Caco-2 (cell line): ENCODE results near the gene PLCB1. TPM values are rescaled to one million over a fixed set of nuclear protein-coding genes. Genes with fewer than 3 reads are reported as not detected.

Source experiments
- BruUV-seq: library from RNA; stranded (reverse); fragments of 400-500 nt; replicated peaks from 2 replicates; lab custom pipeline; 2021; lab: Mats Ljungman, UMichigan
- CTCF ChIA-PET: fragments of 300-600 bp; sonication (Branson Sonifier 250); formaldehyde crosslinking; loops from one replicate; lab custom pipeline; 2022; ENCODE audit warnings: antibody characterized with exemption; lab: Charles Lee
- POLR2A ChIA-PET: fragments of 300-600 bp; sonication (Branson Sonifier 250); formaldehyde crosslinking; loops from one replicate; lab custom pipeline; 2022; ENCODE audit warnings: antibody characterized with exemption; lab: Charles Lee
- DNase-seq, 2 experiments: peaks; one replicate each; pipeline versions ENCODE4 v3.0.0 to v3.0.0-alpha.2; 2020 to 2022
- H3K27me3 ChIP-seq: replicated peaks from 2 replicates; pipeline ENCODE4 v1.6.0; 2011; ENCODE audit warnings: low read length; ENCODE audit not compliant: control insufficient read depth, insufficient read depth
- H3K36me3 ChIP-seq: 2 replicates; pipeline ENCODE4 v1.5.1; 2011; ENCODE audit warnings: low read length; ENCODE audit not compliant: control insufficient read depth, insufficient read depth
- H3K4me1 ChIP-seq: fragments of 250-450 bp; sonication (Bioruptor Pico); 2 replicates; pipeline ENCODE4 v1.5.1; 2020; ENCODE audit warnings: mild to moderate bottlenecking
- H3K4me3 ChIP-seq: 2 replicates; pipeline ENCODE4 v1.5.1; 2011; ENCODE audit warnings: low read depth, mild to moderate bottlenecking, control low read depth, low read length
- H3K9me3 ChIP-seq: fragments of 250-450 bp; sonication (Bioruptor Pico); 2 replicates; pipeline ENCODE4 v1.5.1; 2020; ENCODE audit warnings: mild to moderate bottlenecking, moderate library complexity
- H3K27ac Mint-ChIP-seq: one replicate; pipeline ENCODE4 v1.8.0; 2022; ENCODE audit warnings: mixed read lengths; ENCODE audit not compliant: unreplicated experiment
- H3K27me3 Mint-ChIP-seq: one replicate; pipeline ENCODE4 v1.8.0; 2022; ENCODE audit warnings: mixed read lengths; ENCODE audit not compliant: insufficient read depth, unreplicated experiment
- H3K36me3 Mint-ChIP-seq: one replicate; pipeline ENCODE4 v1.8.0; 2022; ENCODE audit warnings: mild to moderate bottlenecking, mixed read lengths; ENCODE audit not compliant: insufficient read depth, unreplicated experiment
- H3K4me1 Mint-ChIP-seq: one replicate; pipeline ENCODE4 v1.8.0; 2022; ENCODE audit warnings: low read depth, mixed read lengths; ENCODE audit not compliant: unreplicated experiment
- H3K4me3 Mint-ChIP-seq: one replicate; pipeline ENCODE4 v1.8.0; 2022; ENCODE audit warnings: mild to moderate bottlenecking, moderate library complexity, mixed read lengths; ENCODE audit not compliant: unreplicated experiment
- H3K9me3 Mint-ChIP-seq: one replicate; pipeline ENCODE4 v1.8.0; 2022; ENCODE audit warnings: mixed read lengths; ENCODE audit not compliant: unreplicated experiment
- intact Hi-C: fragments of 100-400 bp; cut with micrococcal nuclease; formaldehyde crosslinking; loops from one replicate; pipeline ENCODE4 v1.10.0; 2022; ENCODE audit not compliant: unreplicated experiment
- total RNA-seq: library from RNA; stranded (reverse); gene quantifications from 2 replicates; pipeline ENCODE4 v1.2.3, GENCODE V29; 2022
- TF ChIP-seq, protein P1 (sequence below), 2 experiments: fragments of 200-600 bp in 1 of 2; IDR thresholded peaks; 1 replicate in 1 of 2; 2 replicates in 1 of 2; pipeline versions ENCODE4 v1.5.1 to v1.8.0; 2011 to 2022; ENCODE audit warnings: antibody characterized with exemption in 1 of 2, control low read depth in 1 of 2, inconsistent platforms in 1 of 2, low read depth in 1 of 2, low read length in 1 of 2, mild to moderate bottlenecking in 1 of 2, moderate library complexity in 1 of 2; ENCODE audit not compliant: insufficient read depth in 1 of 2, severe bottlenecking in 1 of 2, unreplicated experiment in 1 of 2

PLCB1 gene
- total RNA-seq, 1 experiment from 2014 or later: 105 TPM

- no peaks in the 10 kb centered on the region for H3K4me1 ChIP-seq
- TF ChIP-seq, protein P1, sequence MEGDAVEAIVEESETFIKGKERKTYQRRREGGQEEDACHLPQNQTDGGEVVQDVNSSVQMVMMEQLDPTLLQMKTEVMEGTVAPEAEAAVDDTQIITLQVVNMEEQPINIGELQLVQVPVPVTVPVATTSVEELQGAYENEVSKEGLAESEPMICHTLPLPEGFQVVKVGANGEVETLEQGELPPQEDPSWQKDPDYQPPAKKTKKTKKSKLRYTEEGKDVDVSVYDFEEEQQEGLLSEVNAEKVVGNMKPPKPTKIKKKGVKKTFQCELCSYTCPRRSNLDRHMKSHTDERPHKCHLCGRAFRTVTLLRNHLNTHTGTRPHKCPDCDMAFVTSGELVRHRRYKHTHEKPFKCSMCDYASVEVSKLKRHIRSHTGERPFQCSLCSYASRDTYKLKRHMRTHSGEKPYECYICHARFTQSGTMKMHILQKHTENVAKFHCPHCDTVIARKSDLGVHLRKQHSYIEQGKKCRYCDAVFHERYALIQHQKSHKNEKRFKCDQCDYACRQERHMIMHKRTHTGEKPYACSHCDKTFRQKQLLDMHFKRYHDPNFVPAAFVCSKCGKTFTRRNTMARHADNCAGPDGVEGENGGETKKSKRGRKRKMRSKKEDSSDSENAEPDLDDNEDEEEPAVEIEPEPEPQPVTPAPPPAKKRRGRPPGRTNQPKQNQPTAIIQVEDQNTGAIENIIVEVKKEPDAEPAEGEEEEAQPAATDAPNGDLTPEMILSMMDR (IDR thresholded peaks at IDR 0.05; ENCODE audit: insufficient read depth in 1 of 2, low read depth in 1 of 2, low read length in 1 of 2, severe bottlenecking in 1 of 2, unreplicated experiment in 1 of 2): no peak
- Mint-ChIP-seq H3K27ac (no peak overlapping the region), H3K27me3 (no peaks in the 10 kb centered on the region), H3K9me3 (no peaks in the 10 kb centered on the region), H3K4me3 (no peak overlapping the region), H3K36me3 (no peaks in the 10 kb centered on the region), H3K4me1 (no peaks in the 10 kb centered on the region)
- no peaks in the 10 kb centered on the region for H3K36me3 ChIP-seq
- no peak overlapping the region for H3K4me3 ChIP-seq
- no TSS peak for BruUV-seq
- intact Hi-C loops: no loop called here
- CTCF ChIA-PET: no interaction called here
- no peak for DNase-seq
- no peaks in the 10 kb centered on the region for H3K27me3 ChIP-seq
- POLR2A ChIA-PET: no interaction called here
- no peaks in the 10 kb centered on the region for H3K9me3 ChIP-seq
Observed at GRCh38 chr20:8471465-8471864, 339.4 kb downstream of the PLCB1 start.

DNA sequence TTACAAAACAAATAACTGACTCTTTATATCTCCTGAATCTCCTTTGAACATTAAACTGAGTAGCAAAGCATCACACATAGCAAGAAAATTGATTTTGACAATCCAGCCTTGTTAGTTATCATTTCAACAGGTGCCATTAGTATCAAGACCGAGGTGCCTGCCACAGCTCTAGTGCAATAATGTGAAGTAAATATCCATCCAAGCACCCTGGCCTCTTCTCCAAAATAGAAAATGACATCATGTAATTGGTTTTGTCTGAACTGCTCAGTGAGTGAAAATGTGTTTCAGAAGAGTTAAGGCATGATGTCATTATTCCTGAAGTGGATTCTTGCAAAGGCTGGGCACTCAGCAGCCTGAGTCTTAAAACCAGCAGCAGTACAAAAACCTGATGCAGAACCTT, 341.4 kb downstream of the PLCB1 start:
- no peaks in the 10 kb centered on the region for H3K27me3 Mint-ChIP-seq
- intact Hi-C loops: no loop called here
- no peaks in the 10 kb centered on the region for H3K9me3 ChIP-seq
- no TSS peak for BruUV-seq
- no peak overlapping the region for H3K27ac Mint-ChIP-seq
- H3K9me3 Mint-ChIP-seq: no peaks in the 10 kb centered on the region
- no peak overlapping the region for H3K4me3 Mint-ChIP-seq
- H3K36me3 Mint-ChIP-seq: no peaks in the 10 kb centered on the region
- no peaks in the 10 kb centered on the region for H3K4me1 Mint-ChIP-seq
- no peaks in the 10 kb centered on the region for H3K4me1 ChIP-seq
- H3K27me3 ChIP-seq: no peaks in the 10 kb centered on the region
- TF ChIP-seq, protein P1 (IDR thresholded peaks at IDR 0.05; ENCODE audit: insufficient read depth in 1 of 2, low read depth in 1 of 2, low read length in 1 of 2, severe bottlenecking in 1 of 2, unreplicated experiment in 1 of 2): no peak
- no peak for DNase-seq
- H3K36me3 ChIP-seq: no peaks in the 10 kb centered on the region
- no peak overlapping the region for H3K4me3 ChIP-seq
- POLR2A ChIA-PET: no interaction called here
- CTCF ChIA-PET: no interaction called here

- CTCF ChIA-PET: no interaction called here
- intact Hi-C loops: no loop called here
Observed at GRCh38 chr20:8474027-8474668, 342.1 kb downstream of the PLCB1 start.

More at GRCh38 chr20:8474027-8474668, 342.1 kb downstream of the PLCB1 start:
- no peak overlapping the region for H3K4me3 Mint-ChIP-seq
- no peaks in the 10 kb centered on the region for H3K9me3 ChIP-seq
- no TSS peak for BruUV-seq
- H3K36me3 ChIP-seq: no peaks in the 10 kb centered on the region
- DNase-seq: no peak
- POLR2A ChIA-PET: no interaction called here
- no peaks in the 10 kb centered on the region for H3K4me1 ChIP-seq
- TF ChIP-seq, protein P1 (IDR thresholded peaks at IDR 0.05; ENCODE audit: insufficient read depth in 1 of 2, low read depth in 1 of 2, low read length in 1 of 2, severe bottlenecking in 1 of 2, unreplicated experiment in 1 of 2): no peak
- no peak overlapping the region for H3K4me3 ChIP-seq
- H3K4me1 Mint-ChIP-seq: no peaks in the 10 kb centered on the region
- no peaks in the 10 kb centered on the region for H3K27me3 ChIP-seq
- no peak overlapping the region for H3K27ac Mint-ChIP-seq
- H3K9me3 Mint-ChIP-seq: no peaks in the 10 kb centered on the region
- no peaks in the 10 kb centered on the region for H3K36me3 Mint-ChIP-seq
- no peaks in the 10 kb centered on the region for H3K27me3 Mint-ChIP-seq
